Neural cell (in vitro differentiated cells): ENCODE data around the gene KSR2. TPM values are rescaled to one million over a fixed set of nuclear protein-coding genes. Genes with fewer than 3 reads are reported as not detected.

ENCODE experiments used
- H2AFZ ChIP-seq: fragments of 200-600, 300-800 bp; sonication (generic), shearing (Covaris generic); 2 replicates; pipeline ENCODE4 v1.6.0; 2014; ENCODE audit warnings: low read depth, mild to moderate bottlenecking, antibody characterized with exemption, low read length, moderate library complexity
- H3F3A ChIP-seq: fragments of 200-600 bp; shearing (Covaris generic); 2 replicates; pipeline ENCODE4 v1.6.1; 2016; ENCODE audit warnings: mild to moderate bottlenecking, moderate library complexity, mixed read lengths, antibody characterized with exemption, low read length; ENCODE audit not compliant: insufficient read depth, poor library complexity, severe bottlenecking
- H3K27ac ChIP-seq: fragments of 200-600, 300-800 bp; sonication (generic), shearing (Covaris generic); 2 replicates; pipeline ENCODE4 v1.5.1; 2014; ENCODE audit warnings: mild to moderate bottlenecking, low read length, moderate library complexity
- H3K27me3 ChIP-seq: fragments of 300-800, 200-600 bp; sonication (generic), shearing (Covaris generic); 2 replicates; pipeline ENCODE4 v1.6.0; 2014; ENCODE audit warnings: mild to moderate bottlenecking, low read depth, low read length, moderate library complexity; ENCODE audit not compliant: insufficient read depth
- H3K36me3 ChIP-seq: fragments of 300-800, 200-600 bp; sonication (generic), shearing (Covaris generic); 2 replicates; pipeline ENCODE4 v1.5.1; 2014; ENCODE audit warnings: mild to moderate bottlenecking, antibody characterized with exemption, low read length, moderate library complexity; ENCODE audit not compliant: insufficient read depth
- H3K4me2 ChIP-seq: fragments of 300-800, 200-600 bp; sonication (generic), shearing (Covaris generic); 2 replicates; pipeline ENCODE4 v1.6.0; 2014; ENCODE audit warnings: mild to moderate bottlenecking, low read length
- H3K4me3 ChIP-seq: fragments of 300-800, 200-600 bp; sonication (generic), shearing (Covaris generic); 2 replicates; pipeline ENCODE4 v1.5.1; 2014; ENCODE audit warnings: mild to moderate bottlenecking, low read length, moderate library complexity
- H3K79me2 ChIP-seq: fragments of 200-600 bp; shearing (Covaris generic); replicated peaks from 2 replicates; pipeline ENCODE4 v1.6.0; 2014; ENCODE audit warnings: mild to moderate bottlenecking, low read length, moderate library complexity; ENCODE audit not compliant: insufficient read depth
- H3K9ac ChIP-seq: fragments of 300-800, 200-600 bp; sonication (generic), shearing (Covaris generic); 2 replicates; pipeline ENCODE4 v1.6.1; 2016; ENCODE audit warnings: mild to moderate bottlenecking, low read length, mixed read lengths
- H3K9me2 ChIP-seq: fragments of 200-600 bp; shearing (Covaris generic); 2 replicates; pipeline ENCODE4 v1.6.1; 2016; ENCODE audit warnings: mild to moderate bottlenecking, low read length, mixed read lengths; ENCODE audit not compliant: insufficient read depth
- H3K9me3 ChIP-seq: fragments of 200-600, 300-800 bp; sonication (generic), shearing (Covaris generic); 2 replicates; pipeline ENCODE4 v1.6.1; 2016; ENCODE audit warnings: mild to moderate bottlenecking, mixed run types, low read length, moderate library complexity, mixed read lengths
- H4K20me1 ChIP-seq: fragments of 200-600 bp; shearing (Covaris generic); 2 replicates; pipeline ENCODE4 v1.6.1; 2016; ENCODE audit warnings: mild to moderate bottlenecking, mixed run types; ENCODE audit not compliant: insufficient read depth
- CTCF ChIP-seq: fragments of 450-650 bp; IDR thresholded peaks from 2 replicates; pipeline ENCODE4 v1.5.1; 2014; ENCODE audit warnings: antibody characterized with exemption, mild to moderate bottlenecking, moderate library complexity; ENCODE audit not compliant: poor library complexity, severe bottlenecking
- EP300 ChIP-seq: fragments of 450-650 bp; conservative IDR thresholded peaks from 2 replicates; pipeline ENCODE4 v1.6.1; 2014; ENCODE audit warnings: antibody characterized with exemption, mild to moderate bottlenecking, moderate library complexity; ENCODE audit not compliant: poor library complexity, severe bottlenecking
- EZH2 ChIP-seq: fragments of 200-600, 300-800 bp; shearing (Covaris generic), sonication (generic); IDR thresholded peaks from 2 replicates; pipeline ENCODE4 v1.6.1; 2014; ENCODE audit warnings: antibody characterized with exemption, low read length, borderline replicate concordance, mild to moderate bottlenecking; ENCODE audit not compliant: insufficient read depth, poor library complexity, severe bottlenecking
- MXI1 ChIP-seq: fragments of 450-650 bp; conservative IDR thresholded peaks from 2 replicates; pipeline ENCODE4 v1.6.1; 2014; ENCODE audit warnings: antibody characterized with exemption, mild to moderate bottlenecking; ENCODE audit not compliant: poor library complexity, severe bottlenecking
- POLR2AphosphoS5 ChIP-seq: IDR thresholded peaks from 2 replicates; pipeline ENCODE4 v1.6.1; 2012
- RAD21 ChIP-seq: fragments of 450-650 bp; conservative IDR thresholded peaks from 2 replicates; pipeline ENCODE4 v1.6.1; 2014; ENCODE audit warnings: antibody characterized with exemption, mild to moderate bottlenecking, moderate library complexity
- REST ChIP-seq: IDR thresholded peaks from 2 replicates; pipeline ENCODE4 v1.6.1; 2012; ENCODE audit warnings: borderline replicate concordance
- SMC3 ChIP-seq: fragments of 450-650 bp; conservative IDR thresholded peaks from 2 replicates; pipeline ENCODE4 v1.6.1; 2014; ENCODE audit warnings: antibody characterized with exemption, mild to moderate bottlenecking, moderate library complexity; ENCODE audit not compliant: poor library complexity
- TAF1 ChIP-seq: IDR thresholded peaks from 2 replicates; pipeline ENCODE4 v1.6.1; 2012; ENCODE audit warnings: low read depth
- polyA plus RNA-seq: library from polyadenylated mRNA; depleted of rRNA; stranded (reverse); fragments of >200 nt; gene quantifications from 2 replicates; pipeline ENCODE4 v1.2.3, GENCODE V29; 2014

Gene KSR2
- polyA plus RNA-seq, 1 donor from 2014 or later: 3.0 TPM

GRCh38 chr12:117563706-117564105, 405.1 kb downstream of the KSR2 start:
- Histone ChIP-seq H2AFZ (no peak overlapping the region), H3K9ac (no peak overlapping the region), H3K9me3 (no peaks in the 10 kb centered on the region), H3K36me3 (no peaks in the 10 kb centered on the region), H3K4me3 (no peak overlapping the region), H3K4me2 (no peak overlapping the region), H3K27ac (no peak overlapping the region), H3K9me2 (no peaks in the 10 kb centered on the region), H3K27me3 (no peaks in the 10 kb centered on the region), H3K79me2 (no peaks in the 10 kb centered on the region), H3F3A (no peaks in the 10 kb centered on the region), H4K20me1 (no peaks in the 10 kb centered on the region)
- TF ChIP-seq TAF1 (no peak), EZH2 (no peak), REST (no peak), SMC3 (no peak), MXI1 (no peak), RAD21 (no peak), POLR2AphosphoS5 (no peak), CTCF (no peak), EP300 (no peak)

GRCh38 chr12:117563007-117563406, 405.8 kb downstream of the KSR2 start:
- Histone ChIP-seq H3F3A (no peaks in the 10 kb centered on the region), H3K27me3 (no peaks in the 10 kb centered on the region), H3K4me3 (no peak overlapping the region), H3K9me3 (no peaks in the 10 kb centered on the region), H2AFZ (no peak overlapping the region), H3K79me2 (no peaks in the 10 kb centered on the region), H4K20me1 (no peaks in the 10 kb centered on the region), H3K9me2 (no peaks in the 10 kb centered on the region), H3K27ac (no peak overlapping the region), H3K4me2 (no peak overlapping the region), H3K9ac (no peak overlapping the region), H3K36me3 (no peaks in the 10 kb centered on the region)
- no peak for TF ChIP-seq RAD21
- no peak for TF ChIP-seq CTCF
- TF ChIP-seq EZH2: no peak
- no peak for TF ChIP-seq REST
- no peak for TF ChIP-seq POLR2AphosphoS5
- no peak for TF ChIP-seq MXI1
- no peak for TF ChIP-seq EP300
- TF ChIP-seq TAF1: no peak
- no peak for TF ChIP-seq SMC3
